Sigmoid colon (tissue), 7 donors: ENCODE measurements around the gene TEX13C. TPM values are rescaled to one million over a fixed set of nuclear protein-coding genes. Genes with fewer than 3 reads are reported as not detected.

Experiments used
- DNase-seq: peaks from one replicate; pipeline ENCODE4 v3.0.0-alpha.2; 2019
- H3K27ac ChIP-seq, 4 donors: fragments of 200-600 bp; sonication (generic); one replicate each; pipeline ENCODE4 v1.5.1; 2016 to 2019; ENCODE audit warnings: mild to moderate bottlenecking in 1 of 4
- H3K27me3 ChIP-seq, 3 donors: fragments of 200-600 bp; sonication (generic); one replicate each; pipeline ENCODE4 v1.5.1; 2019; ENCODE audit warnings: mild to moderate bottlenecking in 1 of 3
- H3K36me3 ChIP-seq, 4 donors: fragments of 200-600 bp; sonication (generic); one replicate each; pipeline ENCODE4 v1.5.1; 2016 to 2019
- H3K4me1 ChIP-seq, 4 donors: fragments of 200-600 bp; sonication (generic); one replicate each; pipeline ENCODE4 v1.5.1; 2017 to 2019
- H3K4me3 ChIP-seq, 4 donors: fragments of 200-600 bp; sonication (generic); one replicate each; pipeline ENCODE4 v1.5.1; 2017 to 2019; ENCODE audit warnings: mild to moderate bottlenecking in 2 of 4, moderate library complexity in 1 of 4
- H3K9me3 ChIP-seq, 4 donors: fragments of 200-600 bp in 3 of 4; sonication (generic) in 3 of 4; one replicate each; pipeline versions ENCODE4 v1.5.1 to v1.6.1; 2013 to 2019
- CTCF ChIP-seq, 4 experiments: fragments of 450-650 bp in 3 of 4; fragments of 200-600 bp in 1 of 4; IDR thresholded peaks; one replicate each; pipeline ENCODE4 v1.5.1; 2016 to 2019; ENCODE audit warnings: antibody characterized with exemption in 4 of 4, mild to moderate bottlenecking in 3 of 4, moderate library complexity in 2 of 4
- EP300 ChIP-seq, 4 donors: sonication (generic); formaldehyde crosslinking; IDR thresholded peaks; one replicate each; pipeline ENCODE4 v1.6.1; 2017; ENCODE audit warnings: antibody characterized with exemption in 4 of 4
- POLR2A ChIP-seq, 2 donors: fragments of 450-650 bp; IDR thresholded peaks; one replicate each; pipeline ENCODE4 v1.6.1; 2016; ENCODE audit warnings: antibody characterized with exemption in 2 of 2, mild to moderate bottlenecking in 2 of 2, moderate library complexity in 2 of 2
- POLR2AphosphoS5 ChIP-seq, 4 donors: sonication (generic); formaldehyde crosslinking; IDR thresholded peaks; one replicate each; pipeline ENCODE4 v1.6.1; 2017; ENCODE audit warnings: antibody characterized with exemption in 4 of 4
- WGBS, 2 donors: extraction: QIAGEN DNeasy Blood & Tissue Kit; methylation state at CpG; one replicate each; pipeline ENCODE4 v1.1.7; 2013; 5-methylcytosine and 5-hydroxymethylcytosine counted together
- intact Hi-C: fragments of 100-400 bp; cut with DNase I; formaldehyde crosslinking; loops from one replicate; pipeline ENCODE4 v1.15.1; 2023
- polyA plus RNA-seq, 3 donors: library from polyadenylated mRNA; stranded (reverse); fragments of 200-250 nt; gene quantifications; one replicate each; pipeline ENCODE4 v1.2.3, GENCODE V29; 2013
- total RNA-seq, 4 donors: library from RNA; depleted of rRNA; stranded (reverse); fragments of >200 nt; gene quantifications; one replicate each; pipeline ENCODE4 v1.1.0, GENCODE V29; 2016
- donor health status: healthy with polysubstance abuse.
- donor health status: Bipolar disorder and iron deficiency.
- donor health status: healthy.

The TEX13C gene
- total and polyA plus RNA-seq, 7 donors = not detected

- Histone ChIP-seq H3K4me1 (peaks cover 0 to 12% (median 0%) of the 10 kb centered on the region in 4 donors), H3K27ac (no peak overlapping the region), H3K27me3 (no peaks in the 10 kb centered on the region), H3K36me3 (no peaks in the 10 kb centered on the region), H3K9me3 (no peaks in the 10 kb centered on the region), H3K4me3 (no peak overlapping the region)
- no peak for TF ChIP-seq CTCF (IDR thresholded peaks at IDR 0.05)
- no peak for TF ChIP-seq POLR2A (IDR thresholded peaks at IDR 0.05)
- no peak for TF ChIP-seq EP300 (IDR thresholded peaks at IDR 0.05)
- no peak for TF ChIP-seq POLR2AphosphoS5 (IDR thresholded peaks at IDR 0.05)
- intact Hi-C loops = no loop called here
- WGBS, 2 donors = 67 to 70% methylated on average over 3 of the region's 3 CpGs
- no peak for DNase-seq
These were observed 29.8 kb upstream of the TEX13C start for GRCh38 chrX:125289920-125290319.

DNA sequence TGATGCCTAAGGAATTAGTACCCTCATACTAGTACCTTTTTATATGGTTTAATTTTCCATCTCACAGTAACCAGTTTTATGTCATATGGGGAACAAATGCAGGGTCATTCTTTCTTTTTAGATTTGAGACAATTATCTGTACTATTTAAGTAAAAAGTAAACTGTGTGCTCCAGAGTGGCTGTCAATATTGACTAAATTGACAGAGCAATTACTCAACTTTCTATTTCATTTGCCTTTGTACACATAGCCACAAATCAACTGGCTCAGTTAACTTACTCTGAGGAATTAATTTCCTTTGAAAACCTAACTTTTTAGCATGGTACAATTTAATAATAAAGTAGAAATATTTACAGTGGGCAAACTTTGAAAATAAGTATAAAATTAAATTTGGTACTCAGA is 28.5 kb upstream of the TEX13C start:
- no peaks in the 10 kb centered on the region for H3K36me3 ChIP-seq
- no peak for DNase-seq
- H3K9me3 ChIP-seq = no peaks in the 10 kb centered on the region
- no peak overlapping the region for H3K4me3 ChIP-seq
- H3K27ac ChIP-seq = no peak overlapping the region
- no peaks in the 10 kb centered on the region for H3K27me3 ChIP-seq
- peaks cover 0 to 12% (median 0%) of the 10 kb centered on the region in 4 donors for H3K4me1 ChIP-seq
- TF ChIP-seq POLR2AphosphoS5 (IDR thresholded peaks at IDR 0.05) (no peak), EP300 (IDR thresholded peaks at IDR 0.05) (no peak), POLR2A (IDR thresholded peaks at IDR 0.05) (no peak)
- intact Hi-C loops = no loop called here

DNA sequence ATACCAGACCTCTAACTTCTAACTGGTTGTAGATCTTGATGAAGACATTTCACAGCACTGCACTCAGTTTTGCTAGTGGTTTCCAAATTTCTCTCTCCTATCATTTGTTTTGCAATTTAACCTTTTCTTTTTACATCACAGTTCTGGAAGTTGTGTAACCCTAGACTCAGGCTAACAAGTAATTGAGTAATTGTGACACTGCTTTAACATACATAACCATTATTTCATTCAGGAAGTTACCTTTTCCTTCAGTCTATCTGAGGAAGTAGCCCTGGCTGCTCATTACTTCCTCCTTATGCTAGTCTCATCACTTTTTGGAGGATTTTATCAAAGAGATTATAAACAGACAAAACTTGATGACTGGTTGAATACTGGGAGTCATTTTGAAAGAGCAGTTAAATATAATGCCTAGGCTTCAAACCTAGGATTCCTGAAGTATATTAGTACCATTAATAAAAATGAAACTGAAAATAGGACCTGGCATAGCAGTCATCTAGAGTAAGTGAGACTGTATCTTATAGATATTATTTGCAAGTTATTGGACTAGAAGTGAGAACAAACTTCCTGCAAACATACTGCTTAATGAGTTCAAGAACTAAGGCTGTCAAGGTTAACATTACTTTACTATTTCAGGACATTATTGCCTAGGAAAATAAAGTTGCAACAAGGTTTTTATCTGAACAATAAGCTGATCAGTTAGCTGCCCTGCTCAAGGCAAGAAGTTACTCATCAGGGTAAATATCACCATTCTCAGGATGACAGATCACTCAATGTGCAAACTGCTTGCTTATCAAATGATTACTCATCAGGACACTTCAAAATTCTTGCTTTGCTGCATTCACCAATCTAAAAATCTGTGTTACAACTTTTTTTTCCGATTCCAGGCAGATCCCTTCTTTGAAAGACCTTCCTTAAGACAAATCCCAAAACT is 25.6 kb upstream of the TEX13C start:
- no peaks in the 10 kb centered on the region for H3K36me3 ChIP-seq
- no peak for TF ChIP-seq CTCF (IDR thresholded peaks at IDR 0.05)
- no peak for TF ChIP-seq POLR2AphosphoS5 (IDR thresholded peaks at IDR 0.05)
- TF ChIP-seq EP300 (IDR thresholded peaks at IDR 0.05) = no peak
- TF ChIP-seq POLR2A (IDR thresholded peaks at IDR 0.05) = no peak
- no peak overlapping the region for H3K27ac ChIP-seq
- H3K9me3 ChIP-seq = no peaks in the 10 kb centered on the region
- peaks cover 0 to 9% (median 0%) of the 10 kb centered on the region in 4 donors for H3K4me1 ChIP-seq
- H3K4me3 ChIP-seq = no peak overlapping the region
- no peak for DNase-seq
- intact Hi-C loops = no loop called here
- no peaks in the 10 kb centered on the region for H3K27me3 ChIP-seq
- WGBS, 2 donors = 47 to 74% methylated on average over 1 of the region's 1 CpG

DNA sequence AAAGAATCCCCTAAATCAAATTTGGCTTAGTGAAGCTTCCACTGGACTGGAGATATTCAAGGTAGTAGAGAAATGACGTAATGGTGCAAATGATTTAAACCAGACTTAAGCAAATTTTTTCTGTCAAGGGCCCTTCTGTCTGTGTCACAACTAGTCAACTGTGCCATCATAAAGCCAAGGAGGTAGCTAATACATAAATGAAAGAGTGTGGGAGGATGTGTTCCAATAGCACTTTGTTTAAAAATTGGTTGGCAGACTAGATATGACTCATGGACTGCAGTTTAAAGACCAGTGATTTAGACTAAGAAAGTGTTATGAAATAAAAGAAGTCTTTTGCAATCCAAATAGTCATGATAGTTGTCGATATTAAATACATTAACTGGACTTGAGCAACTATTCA is 24.3 kb upstream of the TEX13C start:
- Histone ChIP-seq H3K4me3 (no peak overlapping the region), H3K36me3 (no peaks in the 10 kb centered on the region), H3K27me3 (no peaks in the 10 kb centered on the region), H3K27ac (no peak overlapping the region), H3K9me3 (no peaks in the 10 kb centered on the region), H3K4me1 (no peaks in the 10 kb centered on the region)
- TF ChIP-seq POLR2A (IDR thresholded peaks at IDR 0.05) (no peak), EP300 (IDR thresholded peaks at IDR 0.05) (no peak), CTCF (IDR thresholded peaks at IDR 0.05) (no peak), POLR2AphosphoS5 (IDR thresholded peaks at IDR 0.05) (no peak)
- WGBS, 2 donors = 68 to 76% methylated on average over 2 of the region's 2 CpGs
- intact Hi-C loops = no loop called here
- no peak for DNase-seq

DNA sequence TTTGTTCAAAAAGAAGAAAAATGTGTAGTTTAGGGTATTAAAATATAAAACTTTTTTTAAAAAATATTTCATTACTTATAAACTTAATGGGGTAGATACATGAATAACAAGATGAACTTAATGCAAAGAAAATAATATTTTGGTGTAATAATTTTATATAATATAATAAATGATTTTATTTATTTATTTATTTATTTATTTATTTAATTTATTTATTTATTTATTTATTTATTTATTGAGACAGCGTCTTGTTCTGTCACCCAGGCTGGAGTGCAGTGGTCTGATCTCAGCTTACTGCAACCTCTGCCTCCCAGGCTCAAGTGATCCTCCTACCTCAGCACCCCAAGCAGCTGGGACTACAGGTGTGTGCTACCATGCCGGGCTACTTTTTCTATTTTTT is 20.8 kb upstream of the TEX13C start:
- intact Hi-C loops = no loop called here
- WGBS, 2 donors = 89 to 96% methylated on average over 2 of the region's 2 CpGs

More for the DNA sequence above, 20.8 kb upstream of the TEX13C start:
- no peak overlapping the region for H3K27ac ChIP-seq
- no peaks in the 10 kb centered on the region for H3K4me1 ChIP-seq
- TF ChIP-seq POLR2AphosphoS5 (IDR thresholded peaks at IDR 0.05) (no peak), CTCF (IDR thresholded peaks at IDR 0.05) (no peak), EP300 (IDR thresholded peaks at IDR 0.05) (no peak), POLR2A (IDR thresholded peaks at IDR 0.05) (no peak)
- no peaks in the 10 kb centered on the region for H3K9me3 ChIP-seq
- no peak overlapping the region for H3K4me3 ChIP-seq
- no peaks in the 10 kb centered on the region for H3K36me3 ChIP-seq
- H3K27me3 ChIP-seq = no peaks in the 10 kb centered on the region
- no peak for DNase-seq
